ENCODE results near the gene TRRAP.
"Not testable (repeated sequence)": the region's sequence is repeated elsewhere in the genome, so short reads cannot be mapped to it uniquely, and the experiment has no call there.

The TRRAP gene

DNA sequence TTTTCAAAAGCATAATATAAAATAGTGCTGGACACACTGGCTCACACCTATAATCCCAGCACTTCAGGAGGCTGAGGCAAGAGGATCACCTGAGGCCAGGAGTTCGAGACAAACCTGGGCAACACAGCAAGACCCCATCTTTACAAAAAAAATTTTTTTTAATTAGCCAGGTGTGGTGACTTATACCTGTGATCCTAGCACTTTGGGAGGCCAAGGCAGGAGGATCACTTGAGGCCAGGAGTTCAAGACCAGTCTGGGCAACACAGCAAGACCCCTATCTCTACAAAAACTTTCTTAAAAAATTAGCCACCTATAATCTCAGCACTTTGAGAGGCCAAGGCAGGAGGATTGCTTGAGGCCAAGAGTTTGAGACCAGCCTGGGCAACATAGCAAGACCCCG is 35.8 kb upstream of the TRRAP start:
- not testable (repeated sequence) for H3K9ac ChIP-seq (ENCODE audit: low read depth, low read length); H3K27ac ChIP-seq (ENCODE audit: low read depth, low read length); H3K9me3 ChIP-seq (ENCODE audit: control insufficient read depth, insufficient read depth, low read length); H3K4me3 ChIP-seq (ENCODE audit: low read depth, low read length); H3K4me1 ChIP-seq (ENCODE audit: control insufficient read depth, insufficient read depth, low read length); H3K36me3 ChIP-seq (ENCODE audit: control insufficient read depth, insufficient read depth, low read length); H3K27me3 ChIP-seq (ENCODE audit: control insufficient read depth, insufficient read depth, low read length)

DNA sequence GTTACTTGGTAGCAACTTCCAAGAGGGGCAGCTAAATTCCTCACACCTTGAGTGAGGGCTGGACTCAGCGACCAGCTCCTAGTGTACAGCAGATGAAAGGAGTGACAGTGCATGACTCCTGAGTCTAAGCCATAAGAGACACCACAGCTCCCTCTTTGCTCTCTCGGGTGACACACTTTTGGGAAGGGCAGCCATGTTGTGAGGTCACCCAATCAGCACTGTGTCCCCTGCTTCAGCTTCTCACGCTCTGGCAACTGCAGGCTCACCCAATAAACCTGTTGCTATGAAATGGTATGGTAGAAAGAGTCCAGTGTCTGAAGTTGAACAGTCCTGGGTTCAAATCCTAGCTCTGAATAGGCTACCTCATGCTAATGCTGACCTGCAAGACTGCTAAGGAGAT is 29.4 kb upstream of the TRRAP start:
- Histone ChIP-seq H3K27ac (ENCODE audit: low read depth, low read length) (no peak overlapping the region), H3K4me3 (ENCODE audit: low read depth, low read length) (no peak overlapping the region), H3K27me3 (ENCODE audit: control insufficient read depth, insufficient read depth, low read length) (no peaks in the 10 kb centered on the region), H3K9me3 (ENCODE audit: control insufficient read depth, insufficient read depth, low read length) (peaks cover 15% of the 10 kb centered on the region), H3K9ac (ENCODE audit: low read depth, low read length) (no peak overlapping the region), H3K4me1 (ENCODE audit: control insufficient read depth, insufficient read depth, low read length) (no peaks in the 10 kb centered on the region), H3K36me3 (ENCODE audit: control insufficient read depth, insufficient read depth, low read length) (no peaks in the 10 kb centered on the region)

DNA sequence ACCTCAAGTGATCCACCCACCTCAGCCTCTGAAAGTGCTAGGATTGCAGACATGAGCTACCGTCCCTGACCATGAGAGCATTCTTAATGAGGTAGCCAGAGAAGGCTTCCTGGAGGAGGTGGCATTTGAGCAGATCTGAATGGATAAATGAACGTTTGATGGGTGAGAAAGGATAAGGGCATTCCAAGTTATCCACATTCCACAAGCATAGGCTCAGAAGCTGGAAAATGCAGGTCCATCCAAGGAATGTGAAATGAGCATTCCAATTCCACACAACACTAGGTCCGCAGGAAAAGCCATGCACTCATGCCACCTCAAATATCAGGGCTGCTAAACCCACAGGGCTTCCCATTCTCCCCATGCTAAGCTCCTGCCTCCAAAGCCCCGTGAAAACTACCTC is 25.5 kb upstream of the TRRAP start:
- Histone ChIP-seq H3K27me3 (ENCODE audit: control insufficient read depth, insufficient read depth, low read length) (no peaks in the 10 kb centered on the region), H3K4me1 (ENCODE audit: control insufficient read depth, insufficient read depth, low read length) (no peaks in the 10 kb centered on the region; the same call in 1 of the 2 replicates), H3K36me3 (ENCODE audit: control insufficient read depth, insufficient read depth, low read length) (no peaks in the 10 kb centered on the region), H3K9ac (ENCODE audit: low read depth, low read length) (no peak overlapping the region), H3K27ac (ENCODE audit: low read depth, low read length) (no peak overlapping the region), H3K4me3 (ENCODE audit: low read depth, low read length) (no peak overlapping the region), H3K9me3 (ENCODE audit: control insufficient read depth, insufficient read depth, low read length) (peaks cover 11% of the 10 kb centered on the region; the same call in 1 of the 2 replicates)

DNA sequence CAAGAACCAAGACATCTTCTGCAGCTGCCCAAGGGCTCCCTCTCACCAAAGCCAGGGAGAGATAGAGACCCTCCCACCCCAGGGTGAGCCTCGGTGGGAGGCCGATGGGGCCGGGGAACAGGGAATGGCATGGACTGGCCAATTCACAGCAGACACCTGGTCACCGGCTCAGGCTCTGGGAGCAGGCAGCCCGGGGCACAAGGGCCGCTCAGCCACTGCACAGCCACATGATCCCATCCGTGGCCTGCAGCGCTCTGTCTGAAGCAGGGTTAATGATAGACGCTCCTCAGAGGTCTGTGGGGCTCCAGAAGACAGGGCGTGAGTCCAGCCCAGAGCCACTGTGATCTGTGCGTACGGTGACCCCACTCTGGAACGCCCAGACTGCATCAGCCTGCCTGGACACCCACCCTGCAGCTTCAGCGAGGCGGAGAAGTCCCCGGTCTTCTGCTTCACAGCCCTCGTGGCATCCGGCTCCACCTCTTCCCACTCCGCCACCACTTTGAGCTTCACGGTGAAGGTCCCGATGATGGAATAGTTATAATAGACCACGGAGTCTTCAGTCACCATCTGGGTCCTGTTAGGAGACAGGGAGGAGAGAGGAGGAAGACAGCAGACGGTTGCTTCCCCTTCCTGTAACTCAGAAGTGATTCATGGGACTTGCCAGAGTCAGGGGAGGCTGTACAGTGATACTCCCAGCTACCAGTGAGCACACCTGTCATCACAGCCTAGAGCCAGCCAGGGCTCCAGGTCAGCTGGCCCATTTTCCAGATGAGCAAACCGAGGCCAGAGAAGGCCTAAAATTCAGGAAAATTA is 22.5 kb upstream of the TRRAP start:
- Histone ChIP-seq H3K9me3 (ENCODE audit: control insufficient read depth, insufficient read depth, low read length) (no peaks in the 10 kb centered on the region), H3K27me3 (ENCODE audit: control insufficient read depth, insufficient read depth, low read length) (no peaks in the 10 kb centered on the region), H3K4me1 (ENCODE audit: control insufficient read depth, insufficient read depth, low read length) (no peaks in the 10 kb centered on the region; the same call in 1 of the 2 replicates), H3K4me3 (ENCODE audit: low read depth, low read length) (no peak overlapping the region), H3K27ac (ENCODE audit: low read depth, low read length) (no peak overlapping the region), H3K36me3 (ENCODE audit: control insufficient read depth, insufficient read depth, low read length) (no peaks in the 10 kb centered on the region), H3K9ac (ENCODE audit: low read depth, low read length) (no peak overlapping the region)

DNA sequence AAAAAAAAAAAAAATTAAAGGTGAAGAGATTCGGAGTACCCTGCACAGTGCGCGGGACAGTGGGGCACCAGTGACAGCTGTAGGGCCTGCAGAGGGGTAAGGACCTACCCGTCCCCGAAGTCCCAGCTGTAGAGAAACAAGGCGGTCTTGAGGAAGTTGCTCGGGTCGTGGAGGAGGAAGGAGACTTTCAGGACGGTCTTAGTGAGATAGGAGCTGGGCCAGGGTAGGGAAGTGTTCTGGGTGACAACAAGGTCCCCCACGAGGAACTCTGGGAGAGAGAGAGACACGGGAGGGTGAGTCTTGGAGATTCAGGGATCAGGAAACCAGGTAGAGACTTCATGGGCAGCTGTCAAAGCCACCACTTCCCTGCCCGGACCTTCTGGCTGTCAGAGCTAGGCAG is 18.3 kb upstream of the TRRAP start:
- no peaks in the 10 kb centered on the region for H3K9me3 ChIP-seq (ENCODE audit: control insufficient read depth, insufficient read depth, low read length)
- H3K27me3 ChIP-seq (ENCODE audit: control insufficient read depth, insufficient read depth, low read length) = no peaks in the 10 kb centered on the region
- H3K36me3 ChIP-seq (ENCODE audit: control insufficient read depth, insufficient read depth, low read length) = no peaks in the 10 kb centered on the region
- no peak overlapping the region for H3K4me3 ChIP-seq (ENCODE audit: low read depth, low read length)
- no peak overlapping the region for H3K9ac ChIP-seq (ENCODE audit: low read depth, low read length)
- no peak overlapping the region for H3K27ac ChIP-seq (ENCODE audit: low read depth, low read length)
- H3K4me1 ChIP-seq (ENCODE audit: control insufficient read depth, insufficient read depth, low read length) = no peaks in the 10 kb centered on the region

DNA sequence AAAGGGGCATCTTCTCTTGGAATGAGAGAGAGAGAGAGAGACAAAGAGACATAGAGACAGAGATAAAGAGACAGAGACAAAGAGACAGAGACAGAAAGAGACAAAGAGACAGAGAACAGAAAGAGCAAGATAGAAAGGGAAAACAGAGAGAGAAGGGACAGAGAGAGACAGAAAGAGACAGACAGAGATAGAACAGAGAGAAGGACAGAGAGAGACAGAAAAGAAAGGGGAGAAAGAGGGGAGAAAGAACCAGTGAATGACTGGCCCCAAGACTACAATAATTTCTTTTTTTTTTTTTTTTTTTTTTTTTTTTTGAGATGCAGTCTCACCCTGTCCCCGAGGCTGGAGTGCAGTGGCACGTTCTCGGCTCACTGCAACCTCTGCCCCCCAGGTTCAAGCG is 16.1 kb upstream of the TRRAP start:
- Histone ChIP-seq H3K27ac (ENCODE audit: low read depth, low read length) (no peak overlapping the region), H3K36me3 (ENCODE audit: control insufficient read depth, insufficient read depth, low read length) (no peaks in the 10 kb centered on the region), H3K4me3 (ENCODE audit: low read depth, low read length) (no peak overlapping the region), H3K27me3 (ENCODE audit: control insufficient read depth, insufficient read depth, low read length) (no peaks in the 10 kb centered on the region), H3K9me3 (ENCODE audit: control insufficient read depth, insufficient read depth, low read length) (no peaks in the 10 kb centered on the region), H3K4me1 (ENCODE audit: control insufficient read depth, insufficient read depth, low read length) (no peaks in the 10 kb centered on the region; the same call in 1 of the 2 replicates), H3K9ac (ENCODE audit: low read depth, low read length) (no peak overlapping the region)

DNA sequence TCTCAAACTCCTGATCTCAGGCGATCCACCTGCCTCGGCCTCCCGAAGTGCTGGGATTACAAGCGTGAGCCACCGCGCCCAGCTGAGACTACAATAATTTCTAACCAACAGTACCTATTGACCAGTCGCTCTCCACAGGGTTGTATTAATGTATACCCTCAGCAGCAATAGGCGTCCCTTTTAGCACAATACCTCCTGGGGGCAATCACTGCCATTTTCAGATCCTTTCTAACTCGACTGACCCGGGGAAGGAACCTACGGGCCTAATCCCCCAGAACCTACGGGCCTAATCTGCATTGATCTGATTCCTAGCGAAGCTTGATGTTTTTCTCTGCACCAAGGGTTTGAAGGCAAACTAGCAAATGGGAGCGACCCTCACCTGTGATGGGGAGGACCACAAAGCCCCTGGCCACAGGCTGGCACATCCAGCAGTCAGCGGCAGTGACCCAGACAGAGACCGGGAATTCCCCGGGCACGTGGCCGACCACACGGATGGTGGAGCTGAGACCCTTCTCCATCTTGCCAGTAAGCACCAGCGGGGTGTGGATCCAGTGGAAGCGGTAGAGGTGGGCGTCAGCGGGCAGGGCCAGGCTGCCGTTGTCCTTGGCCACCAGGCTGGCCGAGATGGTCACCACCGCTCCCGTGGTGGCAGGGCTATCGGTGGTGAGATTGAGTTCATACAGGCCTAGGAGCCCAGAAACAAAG is 15.5 kb upstream of the TRRAP start:
- H3K4me3 ChIP-seq (ENCODE audit: low read depth, low read length) = no peak overlapping the region
- H3K4me1 ChIP-seq (ENCODE audit: control insufficient read depth, insufficient read depth, low read length) = no peaks in the 10 kb centered on the region; the same call in 1 of the 2 replicates
- no peak overlapping the region for H3K9ac ChIP-seq (ENCODE audit: low read depth, low read length)
- H3K27me3 ChIP-seq (ENCODE audit: control insufficient read depth, insufficient read depth, low read length) = no peaks in the 10 kb centered on the region
- no peak overlapping the region for H3K27ac ChIP-seq (ENCODE audit: low read depth, low read length)
- no peaks in the 10 kb centered on the region for H3K36me3 ChIP-seq (ENCODE audit: control insufficient read depth, insufficient read depth, low read length)
- no peaks in the 10 kb centered on the region for H3K9me3 ChIP-seq (ENCODE audit: control insufficient read depth, insufficient read depth, low read length)

DNA sequence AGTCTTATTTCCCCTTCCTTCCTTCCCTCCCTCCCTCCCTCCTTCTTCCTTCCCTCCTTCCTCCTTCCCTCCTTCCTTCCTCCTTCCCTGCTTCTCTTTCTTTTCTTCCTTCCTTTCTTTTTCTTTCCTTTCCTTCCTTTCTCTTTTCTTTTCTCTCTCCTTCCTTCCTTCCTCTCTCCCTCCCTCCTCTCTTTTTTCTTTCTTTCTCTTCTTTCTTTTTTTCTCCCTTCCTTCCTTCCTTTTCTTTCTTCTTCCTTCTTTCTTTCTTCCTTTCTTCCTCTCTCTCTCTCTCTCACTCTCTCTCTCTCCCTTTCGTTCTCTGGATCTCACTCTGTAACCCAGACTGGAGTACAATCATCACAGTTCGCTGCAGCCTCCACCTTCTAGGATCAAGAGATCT is 14.7 kb upstream of the TRRAP start:
- H3K4me1 ChIP-seq (ENCODE audit: control insufficient read depth, insufficient read depth, low read length) = no peaks in the 10 kb centered on the region; the same call in 1 of the 2 replicates
- H3K9me3 ChIP-seq (ENCODE audit: control insufficient read depth, insufficient read depth, low read length) = no peaks in the 10 kb centered on the region
- no peak overlapping the region for H3K27ac ChIP-seq (ENCODE audit: low read depth, low read length)
- H3K9ac ChIP-seq (ENCODE audit: low read depth, low read length) = no peak overlapping the region
- no peaks in the 10 kb centered on the region for H3K36me3 ChIP-seq (ENCODE audit: control insufficient read depth, insufficient read depth, low read length)
- no peak overlapping the region for H3K4me3 ChIP-seq (ENCODE audit: low read depth, low read length)
- peaks cover 6% of the 10 kb centered on the region for H3K27me3 ChIP-seq (ENCODE audit: control insufficient read depth, insufficient read depth, low read length)

DNA sequence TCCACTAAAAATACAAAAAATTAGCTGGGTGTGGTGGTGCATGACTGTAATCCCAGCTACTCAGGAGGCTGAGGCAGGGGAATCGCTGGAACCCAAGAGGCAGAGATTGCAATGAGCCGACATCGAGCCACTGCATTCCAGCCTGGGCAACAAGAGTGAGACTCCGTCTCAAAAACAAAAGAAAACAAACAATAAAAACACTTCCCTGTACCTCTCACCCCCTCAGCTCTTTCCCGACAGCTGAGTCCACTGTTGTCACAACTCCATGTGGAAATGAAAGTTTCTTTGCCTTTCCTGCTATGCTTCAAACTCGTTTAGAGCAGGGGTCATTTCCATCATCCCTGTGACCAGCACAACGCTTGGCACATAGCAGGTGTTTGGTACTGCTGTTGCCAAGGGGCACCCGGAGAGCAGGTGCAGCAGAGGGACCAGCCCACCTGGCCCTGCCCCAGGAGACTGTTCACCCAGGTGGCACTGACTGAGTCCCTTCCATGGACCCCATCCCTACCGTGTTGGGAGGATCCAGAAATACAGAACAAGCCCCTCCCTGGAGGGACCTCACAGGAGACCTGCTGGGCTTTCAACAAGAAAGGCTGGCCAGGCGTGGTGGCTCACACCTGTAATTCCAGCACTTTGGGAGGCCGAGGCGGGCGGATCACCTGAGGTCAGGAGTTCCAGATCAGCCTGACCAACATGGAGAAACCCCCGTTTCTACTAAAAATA is 13.4 kb upstream of the TRRAP start:
- Histone ChIP-seq H3K27ac (ENCODE audit: low read depth, low read length) (no peak overlapping the region), H3K9me3 (ENCODE audit: control insufficient read depth, insufficient read depth, low read length) (no peaks in the 10 kb centered on the region)

DNA sequence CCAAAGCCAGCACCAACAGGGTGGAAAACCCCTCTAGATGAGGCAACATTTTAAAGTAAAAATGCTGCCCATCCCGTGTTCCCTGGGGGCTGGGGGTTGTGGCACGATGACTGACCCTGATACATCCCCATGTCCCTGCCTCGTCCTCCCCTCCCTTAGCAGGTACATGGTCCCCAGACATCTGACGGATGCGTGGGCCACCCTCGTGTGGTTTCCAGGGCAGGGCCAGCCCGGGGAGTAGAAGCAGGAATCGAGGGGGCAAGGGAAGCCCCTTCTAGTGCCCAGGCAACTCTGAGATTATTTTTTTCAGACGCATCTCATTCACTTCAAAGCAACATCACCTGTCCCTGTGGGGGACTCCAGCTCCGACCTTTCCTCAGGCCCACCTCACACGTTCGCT is 12.0 kb upstream of the TRRAP start:
- Histone ChIP-seq H3K9me3 (ENCODE audit: control insufficient read depth, insufficient read depth, low read length) (no peaks in the 10 kb centered on the region), H3K9ac (ENCODE audit: low read depth, low read length) (no peak overlapping the region), H3K36me3 (ENCODE audit: control insufficient read depth, insufficient read depth, low read length) (no peaks in the 10 kb centered on the region), H3K4me3 (ENCODE audit: low read depth, low read length) (no peak overlapping the region), H3K27ac (ENCODE audit: low read depth, low read length) (no peak overlapping the region), H3K27me3 (ENCODE audit: control insufficient read depth, insufficient read depth, low read length) (peaks cover 31% of the 10 kb centered on the region), H3K4me1 (ENCODE audit: control insufficient read depth, insufficient read depth, low read length) (peaks cover 3% of the 10 kb centered on the region)

More for the DNA sequence above, 13.4 kb upstream of the TRRAP start:
- H3K9ac ChIP-seq (ENCODE audit: low read depth, low read length) = no peak overlapping the region
- no peak overlapping the region for H3K4me3 ChIP-seq (ENCODE audit: low read depth, low read length)
- peaks cover 3% of the 10 kb centered on the region for H3K4me1 ChIP-seq (ENCODE audit: control insufficient read depth, insufficient read depth, low read length)
- H3K36me3 ChIP-seq (ENCODE audit: control insufficient read depth, insufficient read depth, low read length) = no peaks in the 10 kb centered on the region
- H3K27me3 ChIP-seq (ENCODE audit: control insufficient read depth, insufficient read depth, low read length) = peaks cover 19% of the 10 kb centered on the region

DNA sequence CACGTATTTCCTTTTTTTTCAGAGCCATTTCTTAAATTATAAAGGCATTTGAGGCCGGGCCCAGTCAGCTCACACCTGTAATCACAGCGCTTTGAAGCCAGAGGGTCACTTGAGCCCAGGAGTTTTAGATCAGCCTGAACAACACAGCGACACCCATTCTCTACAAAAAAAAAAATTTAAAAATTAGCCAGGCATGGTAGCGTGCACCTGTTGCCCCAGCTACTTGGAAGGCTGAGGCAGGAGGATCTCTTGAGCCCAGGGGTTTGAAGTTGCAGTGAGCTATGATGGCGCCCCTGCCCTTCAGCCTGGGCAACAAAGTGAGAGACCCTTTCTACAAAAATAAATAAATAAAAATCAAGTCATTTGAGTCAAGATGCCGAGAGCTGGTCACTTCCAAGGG is 11.6 kb upstream of the TRRAP start:
- Histone ChIP-seq H3K36me3 (ENCODE audit: control insufficient read depth, insufficient read depth, low read length) (no peaks in the 10 kb centered on the region), H3K9ac (ENCODE audit: low read depth, low read length) (no peak overlapping the region), H3K27ac (ENCODE audit: low read depth, low read length) (no peak overlapping the region), H3K27me3 (ENCODE audit: control insufficient read depth, insufficient read depth, low read length) (peaks cover 35% of the 10 kb centered on the region), H3K9me3 (ENCODE audit: control insufficient read depth, insufficient read depth, low read length) (no peaks in the 10 kb centered on the region), H3K4me1 (ENCODE audit: control insufficient read depth, insufficient read depth, low read length) (peaks cover 3% of the 10 kb centered on the region), H3K4me3 (ENCODE audit: low read depth, low read length) (no peak overlapping the region)
